HG03558 (cell line): Measurements from ENCODE around the gene CLPSL1.

Experiments
- ATAC-seq: cut with Tn5 transposase; IDR thresholded peaks from one replicate; pipeline ENCODE4 v1.9.1; 2021; ENCODE audit warnings: moderate number of reproducible peaks; ENCODE audit not compliant: unreplicated experiment; ENCODE audit errors: extremely low read depth

The CLPSL1 gene

GRCh38 chr6:35757456-35758123 is 23.2 kb upstream of the CLPSL1 start:
- ATAC-seq: no peak

GRCh38 chr6:35759426-35759825 is 21.4 kb upstream of the CLPSL1 start:
- no peak for ATAC-seq

GRCh38 chr6:35765739-35766138 is 15.1 kb upstream of the CLPSL1 start:
- ATAC-seq: no peak

- no peak for ATAC-seq
These were observed 11.6 kb upstream of the CLPSL1 start for GRCh38 chr6:35769211-35769610.

- no peak for ATAC-seq
These were observed 9.5 kb upstream of the CLPSL1 start for GRCh38 chr6:35771343-35771627.

GRCh38 chr6:35774116-35774794 is 6.6 kb upstream of the CLPSL1 start:
- no peak for ATAC-seq

- no peak for ATAC-seq
These were observed 5.8 kb upstream of the CLPSL1 start for GRCh38 chr6:35775031-35775430.

GRCh38 chr6:35776364-35777215 is 4.2 kb upstream of the CLPSL1 start, which contains the start of gene CLPSL2:
Gene CLPSL2, plus strand, starts transcription at chr6:35776598. Its CDS starts 21 bp downstream, at chr6:35776619.
- ATAC-seq: no peak

GRCh38 chr6:35777356-35778102 is 3.3 kb upstream of the CLPSL1 start:
- no peak for ATAC-seq

- no peak for ATAC-seq
These were observed 2.4 kb upstream of the CLPSL1 start for GRCh38 chr6:35778437-35778836.

- no peak for ATAC-seq
These were observed 471 bp downstream of the CLPSL1 start for GRCh38 chr6:35781290-35781689.

- ATAC-seq: no peak
These were observed 1.6 kb downstream of the CLPSL1 start for GRCh38 chr6:35782424-35782823.

GRCh38 chr6:35784200-35784599 is 3.4 kb downstream of the CLPSL1 start:
- ATAC-seq: no peak

- ATAC-seq: no peak
These were observed 5.5 kb downstream of the CLPSL1 start for GRCh38 chr6:35786272-35786671.

GRCh38 chr6:35786810-35787209 is 6.0 kb downstream of the CLPSL1 start:
- ATAC-seq: no peak

GRCh38 chr6:35787266-35788218 is 6.7 kb downstream of the CLPSL1 start:
- ATAC-seq: no peak

GRCh38 chr6:35788423-35788982 is 7.7 kb downstream of the CLPSL1 start:
- no peak for ATAC-seq

GRCh38 chr6:35790683-35791082 is 9.9 kb downstream of the CLPSL1 start:
- no peak for ATAC-seq
